Measurements from ENCODE around the gene KCNAB1.
"Not testable (repeated sequence)": the region's sequence is repeated elsewhere in the genome, so short reads cannot be mapped to it uniquely, and the experiment has no call there.

The KCNAB1 gene

DNA sequence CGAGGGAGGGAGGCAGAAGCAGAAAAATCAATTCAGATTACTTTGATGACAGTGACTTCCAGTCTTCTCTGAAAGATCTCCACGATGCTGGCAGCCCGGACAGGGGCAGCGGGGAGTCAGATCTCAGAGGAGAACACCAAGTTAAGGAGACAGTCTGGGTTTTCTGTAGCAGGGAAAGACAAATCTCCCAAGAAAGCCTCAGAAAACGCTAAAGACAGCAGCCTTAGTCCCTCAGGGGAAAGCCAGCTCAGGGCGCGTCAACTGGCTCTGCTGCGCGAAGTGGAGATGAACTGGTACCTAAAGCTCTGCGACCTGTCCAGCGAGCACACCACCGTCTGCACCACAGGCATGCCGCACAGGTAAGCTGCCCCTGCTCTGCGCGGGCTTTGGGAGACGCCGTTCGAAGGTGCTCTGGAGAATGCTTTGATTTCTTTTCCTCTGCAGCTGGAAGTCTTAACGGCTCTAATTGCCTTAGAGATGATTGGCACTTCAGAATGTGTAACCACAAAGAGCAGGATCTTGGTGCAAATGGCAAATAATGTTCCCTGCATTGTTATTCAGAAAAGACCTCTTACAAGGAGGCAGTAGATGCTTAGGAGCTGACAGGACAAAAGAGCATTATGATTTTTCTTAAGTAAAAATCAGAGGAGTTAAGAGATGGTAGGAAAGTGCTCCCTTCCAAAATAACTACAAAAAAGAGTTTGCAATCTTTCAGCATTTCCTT, at the start of gene KCNAB1:
TSS of gene KCNAB1 (plus strand) at position 51 of the 724 bp plus-strand sequence.
- H3K27me3 Mint-ChIP-seq = peaks cover 2% of the 10 kb centered on the region
- H3K27ac Mint-ChIP-seq = no peak within 1 kb of the TSS
- H3K4me1 Mint-ChIP-seq = no peaks in the 10 kb centered on the region
- H3K4me3 Mint-ChIP-seq = no peak within 1 kb of the TSS
- no peaks in the 10 kb centered on the region for H3K9me3 Mint-ChIP-seq
- ATAC-seq (no peak), DNase-seq (no peak)
- no peaks in the 10 kb centered on the region for H3K36me3 Mint-ChIP-seq (ENCODE audit: low read depth)

DNA sequence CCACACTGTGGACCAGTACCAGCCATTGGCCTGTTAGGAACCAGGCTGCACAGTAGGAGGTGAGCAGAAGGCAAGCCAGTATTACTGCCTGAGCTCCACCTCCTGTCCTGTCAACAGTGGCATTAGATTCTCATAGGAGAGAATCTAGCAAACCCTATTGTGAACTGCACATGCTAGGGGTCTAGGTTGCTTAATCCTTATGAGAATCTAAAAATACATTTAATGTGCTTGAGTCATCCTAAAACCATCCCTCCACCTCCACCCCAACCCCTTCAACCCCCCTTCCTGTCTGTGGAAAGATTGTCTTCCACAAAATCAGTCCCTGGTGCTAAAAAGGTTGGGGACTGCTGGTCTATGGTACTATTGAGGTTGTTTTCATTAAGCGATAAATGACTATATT, 49.3 kb upstream of the KCNAB1 start:
- H3K4me3 Mint-ChIP-seq = no peak overlapping the region
- H3K4me1 Mint-ChIP-seq = no peaks in the 10 kb centered on the region
- no peaks in the 10 kb centered on the region for H3K9me3 Mint-ChIP-seq
- ATAC-seq (no peak), DNase-seq (no peak)
- H3K27ac Mint-ChIP-seq = no peak overlapping the region
- peaks cover 11% of the 10 kb centered on the region for H3K27me3 Mint-ChIP-seq
- no peaks in the 10 kb centered on the region for H3K36me3 Mint-ChIP-seq (ENCODE audit: low read depth)

DNA sequence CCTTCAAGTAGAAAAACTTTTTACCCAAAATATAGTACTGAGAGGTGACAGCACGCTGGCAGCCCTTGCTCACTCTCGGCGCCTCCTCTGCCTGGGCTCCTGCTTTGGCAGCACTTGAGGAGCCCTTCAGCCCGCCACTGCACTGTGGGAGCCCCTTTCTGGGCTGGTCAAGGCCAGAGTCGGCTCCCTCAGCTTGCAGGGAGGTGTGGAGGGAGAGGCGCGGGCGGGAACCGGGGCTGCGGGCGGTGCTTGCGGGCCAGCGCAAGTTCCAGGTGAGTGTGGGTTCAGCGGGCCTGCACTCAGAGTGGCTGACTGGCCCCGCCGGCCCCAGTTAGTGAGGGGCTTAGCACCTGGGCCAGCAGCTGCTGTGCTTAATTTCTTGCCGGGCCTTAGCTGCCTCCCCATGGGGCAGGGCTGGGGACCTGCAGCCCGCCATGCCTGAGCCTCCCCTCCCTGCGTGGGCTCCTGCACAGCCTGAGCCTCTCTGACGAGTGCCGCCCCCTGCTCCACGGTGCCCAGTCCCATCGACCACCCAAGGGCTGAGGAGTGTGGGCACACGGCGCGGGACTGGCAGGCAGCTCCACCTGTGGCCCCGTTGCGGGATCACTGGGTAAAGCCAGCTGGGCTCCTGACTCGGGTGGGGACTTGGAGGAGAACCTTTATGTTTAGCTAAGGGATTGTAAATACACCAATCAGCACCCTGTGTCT, 47.3 kb upstream of the KCNAB1 start:
- not testable (repeated sequence) for H3K4me3 Mint-ChIP-seq; ATAC-seq; H3K9me3 Mint-ChIP-seq; H3K27ac Mint-ChIP-seq; H3K4me1 Mint-ChIP-seq; DNase-seq; H3K27me3 Mint-ChIP-seq; H3K36me3 Mint-ChIP-seq (ENCODE audit: low read depth)

DNA sequence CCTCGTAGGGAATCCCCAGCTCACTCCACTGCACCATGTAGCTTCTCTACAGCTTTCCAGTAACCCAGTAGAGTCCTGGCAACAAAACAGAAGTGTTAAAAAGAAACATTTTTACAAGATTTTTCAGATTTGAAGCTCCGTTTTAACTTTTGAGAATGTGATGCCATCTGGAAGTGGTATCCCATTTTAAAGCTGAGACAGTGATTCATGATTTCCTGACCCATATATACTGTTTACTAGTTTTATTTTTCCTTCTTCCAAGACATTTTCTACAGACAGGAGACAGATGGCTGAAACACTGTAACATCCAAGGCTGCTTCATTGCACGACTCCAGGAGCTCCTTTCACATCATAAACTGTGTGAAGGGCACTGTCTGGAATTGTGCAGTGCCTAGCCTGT, 30.3 kb upstream of the KCNAB1 start:
- Mint-ChIP-seq H3K9me3 (no peaks in the 10 kb centered on the region), H3K36me3 (ENCODE audit: low read depth) (no peaks in the 10 kb centered on the region), H3K4me3 (no peak overlapping the region), H3K4me1 (no peaks in the 10 kb centered on the region), H3K27ac (no peak overlapping the region), H3K27me3 (peaks cover 2% of the 10 kb centered on the region)
- DNase-seq (no peak), ATAC-seq (no peak)

DNA sequence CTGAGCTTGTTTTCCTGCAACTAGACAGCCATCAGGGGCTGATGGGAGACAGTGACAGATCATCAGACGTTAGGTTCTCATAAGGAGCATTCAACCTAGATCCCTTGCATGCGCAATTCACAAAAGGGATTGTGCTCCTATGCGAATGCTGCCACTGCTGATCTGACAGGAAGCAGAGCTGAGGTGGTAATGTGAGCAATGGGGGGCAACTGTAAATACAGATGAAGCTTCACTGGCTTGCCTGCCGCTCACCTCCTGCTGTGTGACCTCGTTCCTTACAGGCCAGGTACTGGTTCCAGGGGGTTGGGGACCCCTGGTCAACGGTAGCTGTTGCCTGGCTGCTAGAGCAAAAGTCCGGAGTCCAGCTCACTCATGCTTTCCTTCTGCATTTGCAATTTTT, 26.4 kb upstream of the KCNAB1 start:
- no peak overlapping the region for H3K27ac Mint-ChIP-seq
- no peaks in the 10 kb centered on the region for H3K4me1 Mint-ChIP-seq
- peaks cover 5% of the 10 kb centered on the region for H3K27me3 Mint-ChIP-seq
- no peak overlapping the region for H3K4me3 Mint-ChIP-seq
- ATAC-seq (no peak), DNase-seq (no peak)
- no peaks in the 10 kb centered on the region for H3K36me3 Mint-ChIP-seq (ENCODE audit: low read depth)
- no peaks in the 10 kb centered on the region for H3K9me3 Mint-ChIP-seq

DNA sequence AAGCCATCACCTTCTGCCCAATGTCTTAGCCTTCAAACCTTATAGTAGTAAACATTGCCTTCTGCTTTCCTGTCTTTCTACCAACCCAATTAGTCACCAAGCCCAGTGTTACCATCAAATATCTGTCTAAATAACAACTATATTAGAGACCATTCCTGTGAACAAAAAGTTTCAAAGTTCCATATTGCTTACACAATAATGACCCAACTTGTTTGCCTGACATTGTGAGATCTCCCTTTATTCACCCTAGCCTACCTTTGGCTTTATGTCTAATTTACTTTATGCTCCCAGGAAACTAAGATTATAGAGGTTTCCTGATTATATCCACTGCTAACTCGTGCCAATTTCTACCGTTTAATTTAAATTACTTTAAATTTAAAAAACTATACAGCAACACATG, 26.0 kb upstream of the KCNAB1 start:
- no peaks in the 10 kb centered on the region for H3K4me1 Mint-ChIP-seq
- no peak overlapping the region for H3K27ac Mint-ChIP-seq
- peaks cover 5% of the 10 kb centered on the region for H3K27me3 Mint-ChIP-seq
- H3K36me3 Mint-ChIP-seq (ENCODE audit: low read depth) = no peaks in the 10 kb centered on the region
- no peak overlapping the region for H3K4me3 Mint-ChIP-seq
- no peak for ATAC-seq
- DNase-seq = no peak
- H3K9me3 Mint-ChIP-seq = no peaks in the 10 kb centered on the region

DNA sequence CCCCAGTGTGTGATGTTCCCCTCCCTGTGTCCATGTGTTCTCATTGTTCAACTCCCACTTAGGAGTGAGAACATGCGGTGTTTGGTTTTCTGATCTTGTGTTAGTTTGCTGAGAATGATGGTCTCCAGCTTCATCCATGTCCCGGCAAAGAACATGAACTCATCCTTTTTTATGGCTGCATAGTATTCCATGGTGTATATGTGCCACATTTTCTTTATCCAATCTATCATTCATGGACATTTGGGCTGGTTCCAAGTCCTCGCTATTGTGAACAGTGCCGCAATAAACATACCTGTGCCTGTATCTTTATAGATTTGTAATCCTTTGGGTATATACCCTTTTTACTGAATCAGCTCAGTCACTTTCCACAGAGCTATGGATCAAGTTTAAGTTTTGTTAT, 24.7 kb upstream of the KCNAB1 start:
- H3K27ac Mint-ChIP-seq; H3K36me3 Mint-ChIP-seq (ENCODE audit: low read depth); H3K4me3 Mint-ChIP-seq; H3K4me1 Mint-ChIP-seq; DNase-seq; H3K9me3 Mint-ChIP-seq; ATAC-seq; H3K27me3 Mint-ChIP-seq: not testable (repeated sequence)

DNA sequence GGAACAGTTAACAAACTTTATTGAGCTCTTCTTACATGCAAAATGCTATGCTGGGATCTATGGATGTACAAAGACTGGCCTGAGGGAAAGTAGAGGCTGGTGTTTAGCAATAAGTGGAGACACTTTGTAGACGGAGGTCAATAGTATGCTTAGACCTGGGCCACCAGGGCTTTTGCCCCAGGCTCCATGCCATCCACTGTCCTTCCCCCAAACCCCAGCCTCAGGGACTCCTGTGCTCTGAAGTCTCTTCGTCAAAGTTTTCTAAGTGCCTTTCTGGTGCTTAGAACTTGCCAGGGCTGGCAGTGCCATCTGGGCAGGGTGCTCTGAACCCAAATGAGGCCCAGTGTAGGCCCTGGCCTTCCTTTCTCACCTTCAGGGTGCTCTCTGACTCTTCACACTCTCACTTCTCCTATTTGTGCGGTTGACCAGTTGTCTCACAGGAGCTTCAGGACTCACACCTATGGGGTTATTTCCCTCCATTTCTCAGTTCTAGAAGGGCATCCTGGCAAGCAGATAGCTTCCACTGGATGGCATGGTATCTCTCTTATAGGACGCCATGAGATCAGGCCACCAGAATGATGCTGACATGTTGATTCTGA, 21.8 kb upstream of the KCNAB1 start:
- DNase-seq (no peak), ATAC-seq (no peak)
- no peak overlapping the region for H3K4me3 Mint-ChIP-seq
- H3K27me3 Mint-ChIP-seq = peaks cover 4% of the 10 kb centered on the region
- H3K4me1 Mint-ChIP-seq = no peaks in the 10 kb centered on the region
- H3K27ac Mint-ChIP-seq = no peak overlapping the region
- H3K9me3 Mint-ChIP-seq = no peaks in the 10 kb centered on the region
- no peaks in the 10 kb centered on the region for H3K36me3 Mint-ChIP-seq (ENCODE audit: low read depth)

DNA sequence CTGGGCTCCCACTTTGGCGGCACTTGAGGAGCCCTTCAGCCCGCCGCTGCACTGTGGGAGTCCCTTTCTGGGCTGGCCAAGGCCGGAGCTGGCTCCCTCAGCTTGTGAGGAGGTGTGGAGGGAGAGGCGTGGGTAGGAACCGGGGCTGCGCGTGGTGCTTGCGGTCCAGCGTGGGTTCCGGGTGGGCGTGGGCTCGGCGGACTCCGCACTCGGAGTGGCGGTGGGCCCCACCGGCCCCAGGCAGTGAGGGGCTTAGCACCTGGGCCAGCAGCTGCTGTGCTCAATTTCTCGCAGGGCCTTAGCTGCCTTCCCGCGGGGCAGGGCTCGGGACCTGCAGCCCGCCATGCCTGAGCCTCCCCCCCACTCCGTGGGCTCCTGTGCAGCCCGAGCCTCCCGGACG, 21.0 kb upstream of the KCNAB1 start:
- H3K36me3 Mint-ChIP-seq (ENCODE audit: low read depth); H3K27ac Mint-ChIP-seq: not testable (repeated sequence)

DNA sequence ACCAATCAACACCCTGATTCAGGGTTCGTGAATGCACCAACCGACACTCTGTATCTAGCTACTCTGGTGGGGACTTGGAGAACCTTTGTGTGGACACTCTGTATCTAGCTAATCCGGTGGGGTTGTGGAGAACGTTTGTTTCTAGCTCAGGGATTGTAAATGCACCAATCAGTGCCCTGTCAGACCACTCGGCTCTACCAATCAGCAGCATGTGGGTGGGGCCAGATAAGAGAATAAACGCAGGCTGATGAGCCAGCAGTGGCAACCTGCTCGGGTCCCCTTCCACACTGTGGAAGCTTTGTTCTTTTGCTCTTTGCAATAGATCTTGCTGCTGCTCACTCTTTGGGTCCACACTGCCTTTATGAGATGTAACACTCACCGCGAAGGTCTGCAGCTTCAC, 20.4 kb upstream of the KCNAB1 start:
- not testable (repeated sequence) for H3K27me3 Mint-ChIP-seq; H3K36me3 Mint-ChIP-seq (ENCODE audit: low read depth); H3K4me3 Mint-ChIP-seq; H3K4me1 Mint-ChIP-seq; H3K27ac Mint-ChIP-seq; H3K9me3 Mint-ChIP-seq; DNase-seq; ATAC-seq

More for the DNA sequence above, 21.0 kb upstream of the KCNAB1 start:
- H3K4me1 Mint-ChIP-seq, ATAC-seq, H3K9me3 Mint-ChIP-seq, DNase-seq, H3K4me3 Mint-ChIP-seq, H3K27me3 Mint-ChIP-seq: not testable (repeated sequence)

DNA sequence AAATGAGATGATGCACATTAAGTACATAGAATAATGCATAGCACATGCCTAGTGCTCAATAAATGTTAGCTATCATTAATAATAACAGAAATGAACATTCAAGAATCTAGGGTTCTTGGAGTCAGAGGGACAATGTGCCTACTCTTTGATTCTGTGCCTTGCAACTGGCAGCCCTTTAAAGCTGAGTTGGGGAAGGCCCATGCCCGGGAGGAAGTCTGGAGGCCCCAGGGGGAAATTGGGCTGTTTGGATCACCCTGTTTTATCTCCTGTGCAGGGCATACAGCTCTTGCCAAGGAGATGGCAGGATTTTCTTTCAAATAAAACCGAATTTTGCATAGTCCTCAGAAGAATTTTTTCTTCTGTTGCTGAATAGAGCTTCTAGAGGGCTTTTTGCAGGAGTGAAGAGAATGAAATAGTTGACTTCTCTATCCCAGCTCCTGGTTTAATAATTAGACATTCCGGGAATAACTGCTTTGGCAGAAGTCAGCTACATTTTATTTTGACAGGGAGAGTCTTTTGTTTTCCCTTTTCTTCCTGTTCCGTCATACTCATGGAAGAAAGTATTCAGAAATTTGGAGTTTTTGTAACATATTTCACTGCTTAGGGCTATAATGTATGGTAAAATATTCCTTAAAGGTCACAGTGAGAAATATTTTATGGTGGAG, 18.0 kb upstream of the KCNAB1 start:
- no peaks in the 10 kb centered on the region for H3K4me1 Mint-ChIP-seq
- H3K36me3 Mint-ChIP-seq (ENCODE audit: low read depth) = no peaks in the 10 kb centered on the region
- no peaks in the 10 kb centered on the region for H3K9me3 Mint-ChIP-seq
- H3K4me3 Mint-ChIP-seq = no peak overlapping the region
- no peak overlapping the region for H3K27ac Mint-ChIP-seq
- DNase-seq = no peak
- peaks cover 4% of the 10 kb centered on the region for H3K27me3 Mint-ChIP-seq
- no peak for ATAC-seq

DNA sequence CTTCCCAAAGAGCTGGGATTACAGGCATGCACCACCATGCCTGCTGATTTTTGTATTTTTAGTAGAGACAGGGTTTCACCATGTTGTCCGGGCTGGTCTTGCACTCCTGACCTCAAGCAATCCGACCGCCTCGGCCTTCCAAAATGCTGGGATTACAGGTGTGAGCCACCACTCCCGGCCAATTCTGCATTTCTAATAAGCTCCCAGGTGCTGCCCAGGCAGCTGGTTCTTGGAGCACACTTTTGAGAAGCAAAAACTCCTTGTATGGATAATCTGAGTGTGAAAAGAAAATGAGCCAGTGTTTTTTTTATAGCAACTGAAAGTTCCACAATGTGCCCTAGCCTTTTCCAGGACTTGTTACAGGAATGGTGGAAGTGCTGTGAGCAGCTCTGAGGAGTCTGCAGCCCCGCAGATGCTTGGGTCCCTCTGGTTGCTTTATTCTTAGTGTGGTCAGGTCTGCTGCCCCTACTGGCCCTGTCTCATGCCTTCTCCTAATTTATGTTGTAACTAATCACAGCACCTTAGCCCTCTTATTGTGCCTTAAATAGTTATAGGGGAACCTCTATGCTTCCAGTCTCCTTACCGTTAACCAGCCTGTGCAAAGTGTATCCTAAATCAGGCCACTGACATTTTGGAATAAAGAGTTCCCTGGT, 13.5 kb upstream of the KCNAB1 start:
- ATAC-seq = no peak
- no peak for DNase-seq
- Mint-ChIP-seq H3K4me1 (no peaks in the 10 kb centered on the region), H3K27ac (no peak overlapping the region), H3K36me3 (ENCODE audit: low read depth) (no peaks in the 10 kb centered on the region), H3K9me3 (no peaks in the 10 kb centered on the region), H3K4me3 (no peak overlapping the region), H3K27me3 (peaks cover 4% of the 10 kb centered on the region)

DNA sequence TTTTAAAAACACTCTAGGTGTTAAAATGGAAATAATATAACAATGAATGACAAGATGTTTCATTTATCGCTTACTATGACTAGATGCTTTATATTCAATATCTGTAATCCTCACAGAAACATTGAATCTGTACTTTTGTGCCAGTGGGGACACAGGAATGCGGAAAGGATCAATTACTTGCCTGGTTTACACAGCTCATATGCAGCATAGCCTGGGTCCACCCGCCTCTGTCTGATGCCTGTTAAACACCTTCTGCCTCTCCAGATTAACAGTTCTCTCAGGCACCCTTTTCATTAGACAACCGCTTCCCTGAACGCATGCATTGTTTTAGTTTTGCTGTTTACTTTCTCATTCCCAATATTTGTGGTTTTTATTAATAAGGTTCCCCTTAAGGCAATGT, 12.9 kb upstream of the KCNAB1 start:
- Mint-ChIP-seq H3K36me3 (ENCODE audit: low read depth) (no peaks in the 10 kb centered on the region), H3K27me3 (peaks cover 4% of the 10 kb centered on the region), H3K4me1 (no peaks in the 10 kb centered on the region), H3K4me3 (no peak overlapping the region), H3K9me3 (no peaks in the 10 kb centered on the region), H3K27ac (no peak overlapping the region)
- ATAC-seq (no peak), DNase-seq (no peak)

DNA sequence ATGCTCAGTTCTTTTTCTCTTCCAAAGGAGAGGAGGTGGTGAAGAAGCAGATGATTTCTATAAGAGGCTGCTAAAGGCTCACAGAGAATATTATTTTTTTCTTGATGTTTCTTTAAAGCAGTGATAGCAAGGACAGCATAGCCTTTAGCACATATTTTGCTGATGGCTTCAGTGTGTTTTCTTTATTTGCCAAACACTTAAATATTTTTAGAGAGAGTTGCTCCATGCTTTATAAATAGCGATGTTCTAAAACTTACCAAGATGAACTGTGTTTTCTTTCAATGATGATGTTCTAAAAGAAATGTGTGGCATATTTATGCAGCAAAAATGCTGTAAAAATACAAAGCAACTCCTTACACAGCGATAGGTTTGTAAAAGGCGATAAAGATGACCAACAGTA, 11.8 kb upstream of the KCNAB1 start:
- no peaks in the 10 kb centered on the region for H3K4me1 Mint-ChIP-seq
- no peaks in the 10 kb centered on the region for H3K9me3 Mint-ChIP-seq
- no peaks in the 10 kb centered on the region for H3K36me3 Mint-ChIP-seq (ENCODE audit: low read depth)
- DNase-seq (no peak), ATAC-seq (no peak)
- no peak overlapping the region for H3K4me3 Mint-ChIP-seq
- H3K27ac Mint-ChIP-seq = no peak overlapping the region
- H3K27me3 Mint-ChIP-seq = peaks cover 2% of the 10 kb centered on the region

Data from activated naive CD8-positive, alpha-beta T cell treated with anti-CD3 and anti-CD28 coated beads, Interleukin-2, amount 50 U/mL, for 24 hours (primary cell).